Keratinocyte (primary cell): ENCODE measurements around the gene CLEC9A. TPM values are rescaled to one million over a fixed set of nuclear protein-coding genes. Genes with fewer than 3 reads are reported as not detected.

Experiments
- DNase-seq: peaks from one replicate; pipeline ENCODE4 v3.0.0-alpha.2; 2011; ENCODE audit warnings: low read depth, missing footprints, low spot score
- FAIRE-seq: peaks from 2 replicates; lab custom pipeline; 2011; peaks lifted over from hg19 to GRCh38; lab: Jason Lieb, UNC
- H2AFZ ChIP-seq: 2 replicates; pipeline ENCODE4 v1.6.0; 2012; ENCODE audit warnings: low read length, control low read depth, inconsistent platforms; ENCODE audit not compliant: control insufficient read depth
- H3K27ac ChIP-seq: 2 replicates; pipeline ENCODE4 v1.5.1; 2011; ENCODE audit warnings: low read length; ENCODE audit not compliant: control insufficient read depth, insufficient read depth
- H3K27me3 ChIP-seq: 3 replicates; pipeline ENCODE4 v1.6.0; 2011; ENCODE audit warnings: low read length; ENCODE audit not compliant: control insufficient read depth, insufficient read depth; ENCODE audit errors: extremely low read depth
- H3K36me3 ChIP-seq, 2 experiments: 2 replicates in 1 of 2; 3 replicates in 1 of 2; pipeline ENCODE4 v1.5.1; 2011; ENCODE audit warnings: low read length in 2 of 2, mild to moderate bottlenecking in 1 of 2; ENCODE audit not compliant: control insufficient read depth in 2 of 2, insufficient read depth in 2 of 2; ENCODE audit errors: extremely low read depth in 1 of 2
- H3K4me1 ChIP-seq: 3 replicates; pipeline ENCODE4 v1.5.1; 2011; ENCODE audit warnings: low read length; ENCODE audit not compliant: control insufficient read depth, insufficient read depth; ENCODE audit errors: extremely low read depth
- H3K4me2 ChIP-seq: 3 replicates; pipeline ENCODE4 v1.6.0; 2011; ENCODE audit warnings: low read depth, low read length; ENCODE audit not compliant: control insufficient read depth, insufficient read depth; ENCODE audit errors: extremely low read depth
- H3K4me3 ChIP-seq, 3 experiments: fragments of 200-600 bp in 1 of 3; sonication (generic) in 1 of 3; 2 replicates in 2 of 3; 3 replicates in 1 of 3; pipeline ENCODE4 v1.5.1; 2011 to 2016; ENCODE audit warnings: low read length in 3 of 3, mild to moderate bottlenecking in 3 of 3, control low read depth in 2 of 3, inconsistent platforms in 1 of 3, low read depth in 1 of 3, mixed read lengths in 1 of 3, mixed run types in 1 of 3, moderate library complexity in 1 of 3; ENCODE audit not compliant: control insufficient read depth in 2 of 3, insufficient read depth in 2 of 3; ENCODE audit errors: extremely low read depth in 1 of 3
- H3K79me2 ChIP-seq: 2 replicates; pipeline ENCODE4 v1.6.0; 2012; ENCODE audit warnings: low read length; ENCODE audit not compliant: control insufficient read depth, insufficient read depth
- H3K9ac ChIP-seq: 3 replicates; pipeline ENCODE4 v1.6.0; 2011; ENCODE audit warnings: low read length; ENCODE audit not compliant: control insufficient read depth, insufficient read depth; ENCODE audit errors: extremely low read depth
- H3K9me1 ChIP-seq: 3 replicates; pipeline ENCODE4 v1.6.0; 2011; ENCODE audit warnings: low read length; ENCODE audit not compliant: control insufficient read depth, insufficient read depth; ENCODE audit errors: extremely low read depth
- H3K9me3 ChIP-seq: 2 replicates; pipeline ENCODE4 v1.5.1; 2012; ENCODE audit warnings: low read depth, low read length; ENCODE audit not compliant: control insufficient read depth
- H4K20me1 ChIP-seq: 3 replicates; pipeline ENCODE4 v1.6.0; 2011; ENCODE audit warnings: low read length; ENCODE audit not compliant: control insufficient read depth, insufficient read depth; ENCODE audit errors: extremely low read depth
- CTCF ChIP-seq, 3 experiments: IDR thresholded peaks in 1 of 3; conservative IDR thresholded peaks in 1 of 3; optimal IDR thresholded peaks in 1 of 3; 2 replicates in 2 of 3; 3 replicates in 1 of 3; pipeline versions ENCODE3 to v1.5.1; 2011; ENCODE audit warnings: low read length in 3 of 3, mild to moderate bottlenecking in 3 of 3, moderate library complexity in 2 of 3, control low read depth in 1 of 3, inconsistent platforms in 1 of 3; ENCODE audit not compliant: insufficient read depth in 2 of 3; ENCODE audit errors: extremely low read depth in 1 of 3
- EZH2 ChIP-seq: IDR thresholded peaks from one replicate; pipeline ENCODE4 v1.6.1; 2012; ENCODE audit warnings: inconsistent platforms, mild to moderate bottlenecking, low read length, moderate library complexity
- dilution Hi-C: fragments of 300-500 bp; cut with MboI; formaldehyde crosslinking; loops from one replicate; pipeline ENCODE4 v1.7.0; 2020; ENCODE audit warnings: low sequenced_read_pairs; ENCODE audit not compliant: extremely low pct_ligation_motif_present
- polyA plus RNA-seq, 5 experiments: library from polyadenylated mRNA; depleted of rRNA in 3 of 5; stranded (reverse) in 3 of 5; stranded (forward) in 1 of 5; unstranded in 1 of 5; fragments of >200 nt; gene quantifications; 1 replicate in 1 of 5; 2 replicates in 3 of 5; 3 replicates in 1 of 5; pipeline versions ENCODE4 v1.2.1 to v1.2.3, GENCODE V29; 2011 to 2012; ENCODE audit warnings: missing spikeins in 2 of 5, low read depth in 1 of 5, low replicate concordance in 1 of 5

The CLEC9A gene
- polyA plus RNA-seq, 1 donor (not counting 4 experiments of a cell fraction or from before 2014, with no cell fraction given): not detected

- DNase-seq (no peak), FAIRE-seq (no peak)
- Histone ChIP-seq H3K27ac (no peak overlapping the region), H4K20me1 (no peaks in the 10 kb centered on the region), H3K9me3 (no peaks in the 10 kb centered on the region), H3K36me3 (no peaks in the 10 kb centered on the region), H3K9me1 (no peaks in the 10 kb centered on the region), H3K4me2 (no peak overlapping the region), H3K9ac (no peak overlapping the region), H3K79me2 (no peaks in the 10 kb centered on the region), H3K4me1 (no peaks in the 10 kb centered on the region), H2AFZ (no peak overlapping the region), H3K27me3 (no peaks in the 10 kb centered on the region), H3K4me3 (no peak overlapping the region)
- dilution Hi-C loops: no loop called here
- TF ChIP-seq EZH2: no peak
- TF ChIP-seq CTCF (optimal IDR thresholded peaks at IDR 0.05 in 1 of 3, IDR thresholded peaks at IDR 0.05 in 1 of 3, conservative IDR thresholded peaks at IDR 0.05 in 1 of 3; ENCODE audit: extremely low read depth in 1 of 3, insufficient read depth in 2 of 3, low read length in 3 of 3): no peak
Measured at GRCh38 chr12:9992296-9992695, 38.2 kb upstream of the CLEC9A start.

- Histone ChIP-seq H3K27me3 (no peaks in the 10 kb centered on the region), H3K27ac (no peak within 1 kb of the TSS), H3K4me1 (no peaks in the 10 kb centered on the region), H3K9ac (no peak within 1 kb of the TSS), H3K4me3 (no peak within 1 kb of the TSS), H3K36me3 (no peaks in the 10 kb centered on the region), H4K20me1 (no peaks in the 10 kb centered on the region), H3K4me2 (no peak within 1 kb of the TSS), H3K9me3 (no peaks in the 10 kb centered on the region), H2AFZ (no peak within 1 kb of the TSS), H3K79me2 (no peaks in the 10 kb centered on the region), H3K9me1 (no peaks in the 10 kb centered on the region)
- TF ChIP-seq CTCF (optimal IDR thresholded peaks at IDR 0.05 in 1 of 3, IDR thresholded peaks at IDR 0.05 in 1 of 3, conservative IDR thresholded peaks at IDR 0.05 in 1 of 3; ENCODE audit: extremely low read depth in 1 of 3, insufficient read depth in 2 of 3, low read length in 3 of 3) (no peak), EZH2 (no peak)
- no peak for DNase-seq
- dilution Hi-C loops: no loop called here
- no peak for FAIRE-seq
Measured at GRCh38 chr12:9999016-9999415, 31.5 kb upstream of the CLEC9A start, which contains the start of gene CLEC1B. TSS of gene CLEC1B (minus strand) at chr12:9999121. CDS start at chr12:9999100, 21 bp downstream.
